GM10266 (cell line): ENCODE measurements around the gene ITGA1.

Experiments
- DNase-seq: peaks from one replicate; pipeline ENCODE4 v3.0.0; 2012; ENCODE audit errors: extremely low spot score
- CTCF ChIP-seq: IDR thresholded peaks from 2 replicates; pipeline ENCODE4 v1.5.1; 2012; ENCODE audit warnings: mild to moderate bottlenecking, low read depth; ENCODE audit not compliant: control insufficient read depth, insufficient read depth; ENCODE audit errors: missing control alignments

Gene ITGA1

GRCh38 chr5:52827815-52828214 lies 40.1 kb downstream of the ITGA1 start:
- no peak for TF ChIP-seq CTCF
- DNase-seq, result no peak

- DNase-seq, result no peak
- TF ChIP-seq CTCF, result no peak
Observed at GRCh38 chr5:52829664-52830063, 41.9 kb downstream of the ITGA1 start.

- DNase-seq, result no peak
- TF ChIP-seq CTCF, result no peak
Observed at GRCh38 chr5:52830650-52831049, 42.9 kb downstream of the ITGA1 start.

- TF ChIP-seq CTCF, result no peak
- no peak for DNase-seq
Observed at GRCh38 chr5:52831786-52832511, 44.2 kb downstream of the ITGA1 start.

GRCh38 chr5:52834320-52834719 lies 46.6 kb downstream of the ITGA1 start:
- no peak for DNase-seq
- no peak for TF ChIP-seq CTCF

GRCh38 chr5:52837068-52837467 lies 49.4 kb downstream of the ITGA1 start:
- no peak for DNase-seq
- TF ChIP-seq CTCF, result no peak

- no peak for DNase-seq
- TF ChIP-seq CTCF, result no peak
Observed at GRCh38 chr5:52837591-52838001, 49.9 kb downstream of the ITGA1 start.
